Body of pancreas (tissue), 4 donors: ENCODE measurements around the gene PREX1.

Experiments
- CTCF ChIP-seq, 7 experiments: fragments of 450-650 bp in 4 of 7; fragments of 200-600 bp in 3 of 7; sonication (generic) in 3 of 7; IDR thresholded peaks; one replicate each; pipeline ENCODE4 v1.5.1; 2016 to 2019; ENCODE audit warnings: antibody characterized with exemption in 7 of 7
- POLR2A ChIP-seq, 3 donors: fragments of 450-650 bp; IDR thresholded peaks; one replicate each; pipeline ENCODE4 v1.6.1; 2016; ENCODE audit warnings: antibody characterized with exemption in 3 of 3, mild to moderate bottlenecking in 2 of 3

- TF ChIP-seq CTCF (IDR thresholded peaks at IDR 0.05) (no peak), POLR2A (IDR thresholded peaks at IDR 0.05) (no peak)
These were observed 206.3 kb downstream of the PREX1 start for GRCh38 chr20:48621376-48622078.
